ENCODE measurements around the gene LRRC52.
"Not testable (repeated sequence)": the region's sequence is repeated elsewhere in the genome, so short reads cannot be mapped to it uniquely, and the experiment has no call there.

Gene LRRC52

DNA sequence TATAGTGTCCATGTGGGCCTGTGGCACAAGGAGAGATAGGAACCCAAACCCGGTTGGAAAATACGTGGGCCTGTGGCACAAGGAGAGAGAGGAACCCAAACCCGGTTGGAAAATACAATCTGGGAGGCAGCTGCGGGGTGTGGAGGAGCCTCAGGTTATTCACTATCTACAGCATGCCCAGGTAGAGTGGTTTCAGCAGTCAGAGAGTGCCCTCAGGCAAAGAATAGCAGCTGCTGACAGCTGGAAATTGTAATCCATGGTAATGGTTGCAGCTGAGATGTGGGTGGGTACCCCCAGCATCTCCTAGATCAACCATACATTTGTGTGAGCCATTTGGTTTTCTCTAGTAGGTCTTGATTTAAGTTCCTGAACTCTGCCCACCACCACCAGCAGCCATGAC is 61.4 kb downstream of the LRRC52 start:
- DNase-seq (ENCODE audit: low read depth): no peak
- H3K4me3 ChIP-seq (ENCODE audit: control insufficient read depth, low read depth, low read length): no peak overlapping the region
- TF ChIP-seq, protein P1, sequence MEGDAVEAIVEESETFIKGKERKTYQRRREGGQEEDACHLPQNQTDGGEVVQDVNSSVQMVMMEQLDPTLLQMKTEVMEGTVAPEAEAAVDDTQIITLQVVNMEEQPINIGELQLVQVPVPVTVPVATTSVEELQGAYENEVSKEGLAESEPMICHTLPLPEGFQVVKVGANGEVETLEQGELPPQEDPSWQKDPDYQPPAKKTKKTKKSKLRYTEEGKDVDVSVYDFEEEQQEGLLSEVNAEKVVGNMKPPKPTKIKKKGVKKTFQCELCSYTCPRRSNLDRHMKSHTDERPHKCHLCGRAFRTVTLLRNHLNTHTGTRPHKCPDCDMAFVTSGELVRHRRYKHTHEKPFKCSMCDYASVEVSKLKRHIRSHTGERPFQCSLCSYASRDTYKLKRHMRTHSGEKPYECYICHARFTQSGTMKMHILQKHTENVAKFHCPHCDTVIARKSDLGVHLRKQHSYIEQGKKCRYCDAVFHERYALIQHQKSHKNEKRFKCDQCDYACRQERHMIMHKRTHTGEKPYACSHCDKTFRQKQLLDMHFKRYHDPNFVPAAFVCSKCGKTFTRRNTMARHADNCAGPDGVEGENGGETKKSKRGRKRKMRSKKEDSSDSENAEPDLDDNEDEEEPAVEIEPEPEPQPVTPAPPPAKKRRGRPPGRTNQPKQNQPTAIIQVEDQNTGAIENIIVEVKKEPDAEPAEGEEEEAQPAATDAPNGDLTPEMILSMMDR (IDR thresholded peaks at IDR 0.05; ENCODE audit: control insufficient read depth, insufficient read depth, low read depth, low read length, missing control alignments): no peak

DNA sequence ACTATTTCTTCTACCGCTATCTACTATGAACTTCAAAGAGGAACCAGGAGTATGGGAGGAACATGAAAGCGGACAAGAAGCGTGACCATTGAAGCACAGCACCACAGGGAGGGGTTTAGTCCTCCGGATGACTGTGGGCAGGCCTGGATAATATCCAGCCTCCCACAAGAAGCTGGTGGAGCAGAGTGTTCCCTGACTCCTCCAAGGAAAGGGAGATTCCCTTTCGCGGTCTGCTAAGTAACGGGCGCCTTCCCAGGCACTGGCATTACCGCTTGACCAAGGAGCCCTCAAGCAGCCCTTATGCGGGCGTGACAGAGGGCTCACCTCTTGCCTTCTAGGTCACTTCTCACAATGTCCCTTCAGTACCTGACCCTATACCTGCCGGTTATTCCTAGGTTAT is 62.9 kb downstream of the LRRC52 start:
- DNase-seq (ENCODE audit: low read depth); H3K4me3 ChIP-seq (ENCODE audit: control insufficient read depth, low read depth, low read length): not testable (repeated sequence)

DNA sequence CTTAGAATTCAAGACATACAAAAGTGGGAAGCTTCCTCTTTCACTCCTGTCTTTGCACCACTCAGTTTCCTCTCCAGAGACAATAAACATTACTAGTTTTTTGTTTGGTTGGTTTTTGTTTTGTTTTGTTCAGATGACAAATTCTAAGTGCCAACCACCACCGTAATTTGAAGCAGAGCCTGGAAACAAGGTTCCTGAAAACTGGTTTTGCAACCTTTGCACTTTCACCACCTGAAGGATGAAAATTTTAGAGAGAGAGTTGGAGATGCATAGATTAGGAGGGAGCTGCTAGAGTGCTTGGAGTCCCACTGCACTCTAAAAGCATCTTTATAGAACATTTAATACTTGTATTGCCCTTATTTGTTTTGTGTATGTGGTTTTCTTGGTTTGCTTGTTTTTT is 67.1 kb downstream of the LRRC52 start:
- no peak overlapping the region for H3K4me3 ChIP-seq (ENCODE audit: control insufficient read depth, low read depth, low read length)
- TF ChIP-seq, protein P1 (IDR thresholded peaks at IDR 0.05; ENCODE audit: control insufficient read depth, insufficient read depth, low read depth, low read length, missing control alignments): no peak
- DNase-seq (ENCODE audit: low read depth): no peak

DNA sequence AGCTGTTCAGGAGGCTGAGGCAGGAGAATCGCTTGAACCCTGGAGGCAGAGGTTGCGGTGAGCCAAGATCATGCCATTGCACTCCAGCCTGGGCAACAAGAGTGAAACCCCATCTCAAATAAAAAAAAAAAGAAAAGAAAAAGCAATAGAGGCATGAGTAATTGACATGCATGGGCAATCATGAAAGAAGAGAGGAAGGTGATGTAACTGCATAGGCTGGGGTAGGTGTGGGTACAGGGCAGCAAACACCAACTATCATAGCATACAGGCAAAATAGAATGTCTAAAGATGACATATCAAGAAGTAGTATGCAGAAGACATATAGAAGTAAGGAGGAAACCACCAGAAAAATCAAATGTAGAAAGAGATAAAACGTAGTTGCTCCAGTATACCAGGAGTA is 68.3 kb downstream of the LRRC52 start:
- H3K4me3 ChIP-seq (ENCODE audit: control insufficient read depth, low read depth, low read length): no peak overlapping the region
- TF ChIP-seq, protein P1 (IDR thresholded peaks at IDR 0.05; ENCODE audit: control insufficient read depth, insufficient read depth, low read depth, low read length, missing control alignments): no peak
- no peak for DNase-seq (ENCODE audit: low read depth)
